HepG2 (cell line): ENCODE measurements around the gene NUDT22. TPM values are rescaled to one million over a fixed set of nuclear protein-coding genes. Genes with fewer than 3 reads are reported as not detected.

ENCODE experiments used
- ATAC-seq: fragments of 200-7000 bp; cut with Tn5 transposase; 3 replicates; pipeline ENCODE4 v1.9.1; 2020; ENCODE audit warnings: mild to moderate bottlenecking, moderate library complexity
- BruUV-seq: library from RNA; stranded (reverse); fragments of 400-500 nt; replicated peaks from 2 replicates; lab custom pipeline; 2021; lab: Mats Ljungman, UMichigan
- CTCF ChIA-PET: fragments of 300-600 bp; formaldehyde crosslinking; extraction: SDS; loops from one replicate; lab custom pipeline; 2021; ENCODE audit warnings: low total read pairs, inconsistent platforms, low intra/inter-chr PET ratio; lab: Yijun Ruan, JAX
- POLR2A ChIA-PET: fragments of 350-600 bp; sonication (Branson Sonifier 250); formaldehyde crosslinking; loops from one replicate; lab custom pipeline; 2020; ENCODE audit warnings: antibody characterized with exemption, inconsistent platforms; lab: Yijun Ruan, JAX
- DNase-seq: peaks from one replicate; pipeline ENCODE4 v3.0.0-alpha.2; 2015; ENCODE audit warnings: low spot score
- FAIRE-seq: peaks from 3 replicates; lab custom pipeline; 2011; peaks lifted over from hg19 to GRCh38; lab: Jason Lieb, UNC
- H2AFZ ChIP-seq: one replicate; pipeline ENCODE4 v1.6.1; 2011; ENCODE audit warnings: low read length, inconsistent platforms
- H3K27ac ChIP-seq: fragments of 300-600 bp; 3 replicates; pipeline ENCODE4 v1.8.0; 2011; ENCODE audit warnings: mixed run types, mild to moderate bottlenecking, mixed read lengths, low read length, inconsistent platforms; ENCODE audit not compliant: insufficient read depth; ENCODE audit errors: extremely low read length
- H3K27me3 ChIP-seq, 2 experiments: fragments of 200-600 bp in 1 of 2; 2 replicates in 1 of 2; 3 replicates in 1 of 2; pipeline versions ENCODE4 v1.6.0 to v1.8.0; 2011; ENCODE audit warnings: low read length in 2 of 2, mild to moderate bottlenecking in 2 of 2, moderate library complexity in 2 of 2, inconsistent platforms in 1 of 2; ENCODE audit not compliant: insufficient read depth in 2 of 2, control insufficient read depth in 1 of 2
- H3K36me3 ChIP-seq, 2 experiments: fragments of 200-600 bp in 1 of 2; replicated peaks in 1 of 2; 2 replicates in 1 of 2; 3 replicates in 1 of 2; pipeline versions ENCODE4 v1.5.1 to v1.8.0; 2011; ENCODE audit warnings: low read length in 2 of 2, inconsistent platforms in 1 of 2; ENCODE audit not compliant: insufficient read depth in 2 of 2, control insufficient read depth in 1 of 2
- H3K4me1 ChIP-seq: 2 replicates; pipeline ENCODE4 v1.5.1; 2012; ENCODE audit warnings: low read length, inconsistent platforms; ENCODE audit not compliant: insufficient read depth
- H3K4me2 ChIP-seq: 2 replicates; pipeline ENCODE4 v1.6.0; 2011; ENCODE audit warnings: low read depth, low read length, inconsistent platforms
- H3K4me3 ChIP-seq, 3 experiments: fragments of 200-600 bp in 1 of 3; sonication (generic), shearing (Covaris generic) in 1 of 3; replicated peaks in 1 of 3; 2 replicates each; pipeline ENCODE4 v1.5.1; 2011 to 2016; ENCODE audit warnings: low read length in 3 of 3, inconsistent platforms in 2 of 3, low read depth in 2 of 3, mild to moderate bottlenecking in 2 of 3, control low read depth in 1 of 3, mixed read lengths in 1 of 3; ENCODE audit not compliant: insufficient read depth in 1 of 3
- H3K79me2 ChIP-seq: one replicate; pipeline ENCODE4 v1.6.1; 2011; ENCODE audit warnings: low read length, inconsistent platforms; ENCODE audit not compliant: insufficient read depth
- H3K9ac ChIP-seq: 2 replicates; pipeline ENCODE4 v1.6.0; 2011; ENCODE audit warnings: mild to moderate bottlenecking, low read depth, low read length, inconsistent platforms; ENCODE audit not compliant: insufficient read depth
- H3K9me3 ChIP-seq: 2 replicates; pipeline ENCODE4 v1.5.1; 2012; ENCODE audit warnings: mild to moderate bottlenecking, low read length
- H4K20me1 ChIP-seq: 2 replicates; pipeline ENCODE4 v1.6.0; 2011; ENCODE audit warnings: inconsistent platforms, mild to moderate bottlenecking, low read length, moderate library complexity; ENCODE audit not compliant: insufficient read depth
- ATAD3A ChIP-seq: sonication (generic); formaldehyde crosslinking; IDR thresholded peaks from 2 replicates; pipeline ENCODE4 v1.4.0; 2020; ENCODE audit warnings: missing genetic modification reagents
- CHCHD3 ChIP-seq: sonication (generic); formaldehyde crosslinking; IDR thresholded peaks from 2 replicates; pipeline ENCODE4 v1.8.0; 2022; ENCODE audit warnings: mild to moderate bottlenecking, missing genetic modification reagents, moderate library complexity
- HMG20B ChIP-seq: conservative IDR thresholded peaks from 2 replicates; pipeline ENCODE4 v1.6.1; 2016; ENCODE audit warnings: missing genetic modification reagents, missing compliant biosample characterization
- MBD4 ChIP-seq: IDR thresholded peaks from 2 replicates; pipeline ENCODE4 v1.6.1; 2012; ENCODE audit warnings: low read length, inconsistent platforms, borderline replicate concordance
- NFIB ChIP-seq: sonication (generic); formaldehyde crosslinking; IDR thresholded peaks from 2 replicates; pipeline ENCODE4 v1.9.0; 2021; ENCODE audit warnings: missing genetic modification reagents, mild to moderate bottlenecking, borderline replicate concordance
- SMAD1 ChIP-seq: sonication (generic); formaldehyde crosslinking; IDR thresholded peaks from 2 replicates; pipeline ENCODE4 v1.4.0; 2020; ENCODE audit warnings: missing genetic modification reagents, low read depth, mild to moderate bottlenecking, borderline replicate concordance
- ZBTB20 ChIP-seq: sonication (generic); formaldehyde crosslinking; IDR thresholded peaks from 2 replicates; pipeline ENCODE4 v1.8.1; 2023; ENCODE audit warnings: missing genetic modification reagents, low read depth, mild to moderate bottlenecking, borderline replicate concordance
- ZNF225 ChIP-seq: sonication (generic); formaldehyde crosslinking; IDR thresholded peaks from 2 replicates; pipeline ENCODE4 v1.4.0; 2020; ENCODE audit warnings: mild to moderate bottlenecking, missing genetic modification reagents
- ZNF546 ChIP-seq: sonication (generic); formaldehyde crosslinking; conservative IDR thresholded peaks from 2 replicates; pipeline ENCODE4 v1.8.1; 2023; ENCODE audit warnings: mild to moderate bottlenecking, missing genetic modification reagents
- ZNF619 ChIP-seq: sonication (generic); formaldehyde crosslinking; IDR thresholded peaks from 2 replicates; pipeline ENCODE4 v1.4.0; 2020; ENCODE audit warnings: mild to moderate bottlenecking, missing genetic modification reagents
- ZNF629 ChIP-seq: sonication (generic); formaldehyde crosslinking; conservative IDR thresholded peaks from 2 replicates; pipeline ENCODE4 v1.5.0; 2020; ENCODE audit warnings: missing genetic modification reagents
- ZNF766 ChIP-seq: sonication (generic); formaldehyde crosslinking; IDR thresholded peaks from 2 replicates; pipeline ENCODE4 v1.5.0; 2020; ENCODE audit warnings: missing genetic modification reagents, borderline replicate concordance
- ZNF777 ChIP-seq: sonication (generic); formaldehyde crosslinking; IDR thresholded peaks from 2 replicates; pipeline ENCODE4 v1.4.0; 2020; ENCODE audit warnings: missing genetic modification reagents
- WGBS: methylation state at CpG from one replicate; pipeline ENCODE4 v1.1.6; 2017; ENCODE audit warnings: low lambda C conversion rate; 5-methylcytosine and 5-hydroxymethylcytosine counted together
- in situ Hi-C: cut with HindIII; loops from 2 replicates; pipeline ENCODE4 v1.10.0; 2017; ENCODE audit warnings: low pct_unique_long_range_greater_than_20kb; ENCODE audit not compliant: extremely low pct_ligation_motif_present
- intact Hi-C: fragments of 100-400 bp; cut with micrococcal nuclease; formaldehyde crosslinking; loops from one replicate; pipeline ENCODE4 v1.10.0; 2022; ENCODE audit not compliant: unreplicated experiment
- polyA plus RNA-seq, 8 experiments: library from polyadenylated mRNA; depleted of rRNA in 3 of 8; stranded (reverse) in 7 of 8; unstranded in 1 of 8; fragments of >200 nt; fragmentation: Illumina TruSeq in 4 of 8; extraction: Trizol in 4 of 8; gene quantifications; 2 replicates each; pipeline versions ENCODE4 v1.2.1 to v1.2.3, GENCODE V29; 2011 to 2016; ENCODE audit warnings: low read depth in 4 of 8, missing spikeins in 1 of 8, mixed read lengths in 1 of 8; ENCODE audit not compliant: insufficient read depth in 1 of 8
- total RNA-seq, 5 experiments: library from RNA; depleted of rRNA; stranded (reverse); fragments of >200 nt; fragmentation: Illumina TruSeq; extraction: Trizol; gene quantifications; 2 replicates each; pipeline ENCODE4 v1.2.3, GENCODE V29; 2016; ENCODE audit warnings: low read depth in 1 of 5
- TF ChIP-seq, protein P1 (sequence below): IDR thresholded peaks from 2 replicates; pipeline ENCODE4 v1.6.1; 2016

Gene NUDT22
- total and polyA plus RNA-seq, 2 of the 13 experiments (the other 11 are each of a cell fraction or from before 2014, with no cell fraction given): 33.5 to 39.8 TPM

DNA sequence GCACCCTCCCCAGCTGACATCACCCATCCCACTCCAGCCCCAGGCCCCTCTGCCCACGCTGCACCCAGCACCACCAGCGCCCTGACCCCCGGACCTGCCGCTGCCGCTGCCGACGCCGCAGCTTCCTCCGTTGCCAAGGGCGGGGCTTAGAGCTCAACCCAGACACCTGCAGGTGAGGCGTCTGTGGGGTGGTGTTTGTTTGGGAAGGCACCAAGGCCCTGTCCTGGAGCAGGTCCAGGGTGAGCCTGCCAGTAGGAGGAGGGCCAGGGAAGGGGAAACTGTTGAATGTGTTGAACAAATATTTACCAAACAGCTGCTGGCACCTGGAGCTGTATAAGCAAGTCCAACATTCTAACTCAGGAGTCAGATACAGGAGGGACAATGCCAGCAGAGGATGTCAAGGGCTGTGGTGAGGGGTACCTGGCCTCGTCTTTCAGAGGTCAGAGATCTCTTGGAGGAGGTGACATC is 11.4 kb downstream of the NUDT22 start (continued):
- TF ChIP-seq, protein P1, sequence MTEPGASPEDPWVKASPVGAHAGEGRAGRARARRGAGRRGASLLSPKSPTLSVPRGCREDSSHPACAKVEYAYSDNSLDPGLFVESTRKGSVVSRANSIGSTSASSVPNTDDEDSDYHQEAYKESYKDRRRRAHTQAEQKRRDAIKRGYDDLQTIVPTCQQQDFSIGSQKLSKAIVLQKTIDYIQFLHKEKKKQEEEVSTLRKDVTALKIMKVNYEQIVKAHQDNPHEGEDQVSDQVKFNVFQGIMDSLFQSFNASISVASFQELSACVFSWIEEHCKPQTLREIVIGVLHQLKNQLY (CRISPR knock-in tag): peak; percentile 44
- no peak; the same call in 1 of the 2 replicates for TF ChIP-seq ZNF766 (CRISPR knock-in tag)
- TF ChIP-seq HMG20B (CRISPR knock-in tag): no peak; the same call in 1 of the 2 replicates
- no peak; the same call in 1 of the 2 replicates for TF ChIP-seq ZBTB20 (CRISPR knock-in tag)
- TF ChIP-seq ZNF225 (CRISPR knock-in tag): no peak

DNA sequence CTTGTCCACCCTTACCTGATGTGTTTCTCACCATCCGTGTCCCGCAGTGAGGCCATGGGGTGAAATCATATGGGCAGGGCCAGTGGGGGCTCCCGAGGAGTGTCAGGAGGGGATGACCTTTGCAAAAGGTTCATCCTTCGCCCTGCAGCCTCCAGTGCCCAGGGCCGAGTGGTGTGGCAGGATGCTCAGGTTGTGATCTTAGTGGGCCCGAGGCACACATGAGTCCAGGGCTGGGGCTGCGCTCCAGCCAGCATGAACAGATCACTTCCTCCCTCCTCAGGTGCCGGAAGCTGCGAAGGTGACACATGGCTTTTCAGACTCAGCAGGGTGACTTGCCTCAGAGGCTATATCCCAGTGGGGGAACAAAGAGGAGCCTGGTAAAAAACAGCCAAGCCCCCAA is 12.0 kb downstream of the NUDT22 start:
- peaks cover 0 to 1% of the 10 kb centered on the region in 2 experiments; a peak in 1 of 5 replicates for H3K36me3 ChIP-seq
- H3K9ac ChIP-seq: no peak overlapping the region
- no peaks in the 10 kb centered on the region for H3K9me3 ChIP-seq
- TF ChIP-seq ZNF629 (CRISPR knock-in tag): no peak
- TF ChIP-seq MBD4: no peak
- TF ChIP-seq SMAD1 (CRISPR knock-in tag): no peak
- no peak for TF ChIP-seq ZNF777 (CRISPR knock-in tag)
- no peak for TF ChIP-seq ZNF546
- no peak for TF ChIP-seq ATAD3A (CRISPR knock-in tag)
- TF ChIP-seq ZNF619 (CRISPR knock-in tag): no peak
- TF ChIP-seq CHCHD3 (CRISPR knock-in tag): no peak
- no peak for TF ChIP-seq NFIB
- H3K27me3 ChIP-seq: no peaks in the 10 kb centered on the region; a peak in 1 of 5 replicates
- H3K79me2 ChIP-seq: peaks cover 12% of the 10 kb centered on the region
- no peak for FAIRE-seq
- WGBS: 93% methylated on average over 4 of the region's 9 CpGs
- ATAC-seq: no peak
- intact Hi-C loops: no loop called here
- H3K27ac ChIP-seq: peak overlapping the region; percentile 60
- in situ Hi-C loops: no loop called here
- H2AFZ ChIP-seq: no peak overlapping the region
- BruUV-seq: no TSS peak
- H3K4me2 ChIP-seq: peak overlapping the region; percentile 61; the same call in 1 of the 2 replicates
- ChIA-PET CTCF (no interaction called here), POLR2A (interaction anchor here (1.0 to 2.3 kb wide), 10 partner anchors 8 to 80 kb away, joined by 4 to 31 read pairs (median 7); partner anchors contain the start of genes MACROD1, NUDT22, PLCB3 and PPP1R14B)
- DNase-seq: no peak
- H4K20me1 ChIP-seq: no peaks in the 10 kb centered on the region
- H3K4me1 ChIP-seq: peaks cover 62% of the 10 kb centered on the region
- H3K4me3 ChIP-seq: no peak overlapping the region
